Caco-2 (cell line): ENCODE results near the gene CCR5. TPM values are rescaled to one million over a fixed set of nuclear protein-coding genes. Genes with fewer than 3 reads are reported as not detected.

Experiments used
- Bru-seq: library from RNA; stranded (reverse); fragments of 400-500 nt; gene quantifications from one replicate; lab custom pipeline; 2021; lab: Mats Ljungman, UMichigan
- BruChase-seq, 2 experiments: library from RNA; stranded (reverse); fragments of 400-500 nt; gene quantifications; one replicate each; lab custom pipeline; 2021; lab: Mats Ljungman, UMichigan
- BruUV-seq: library from RNA; stranded (reverse); fragments of 400-500 nt; replicated peaks from 2 replicates; lab custom pipeline; 2021; lab: Mats Ljungman, UMichigan
- CTCF ChIA-PET: fragments of 300-600 bp; sonication (Branson Sonifier 250); formaldehyde crosslinking; loops from one replicate; lab custom pipeline; 2022; ENCODE audit warnings: antibody characterized with exemption; lab: Charles Lee
- POLR2A ChIA-PET: fragments of 300-600 bp; sonication (Branson Sonifier 250); formaldehyde crosslinking; loops from one replicate; lab custom pipeline; 2022; ENCODE audit warnings: antibody characterized with exemption; lab: Charles Lee
- DNase-seq, 2 experiments: peaks; one replicate each; pipeline versions ENCODE4 v3.0.0 to v3.0.0-alpha.2; 2020 to 2022
- H3K27me3 ChIP-seq: replicated peaks from 2 replicates; pipeline ENCODE4 v1.6.0; 2011; ENCODE audit warnings: low read length; ENCODE audit not compliant: control insufficient read depth, insufficient read depth
- H3K36me3 ChIP-seq: 2 replicates; pipeline ENCODE4 v1.5.1; 2011; ENCODE audit warnings: low read length; ENCODE audit not compliant: control insufficient read depth, insufficient read depth
- H3K4me1 ChIP-seq: fragments of 250-450 bp; sonication (Bioruptor Pico); 2 replicates; pipeline ENCODE4 v1.5.1; 2020; ENCODE audit warnings: mild to moderate bottlenecking
- H3K4me3 ChIP-seq: 2 replicates; pipeline ENCODE4 v1.5.1; 2011; ENCODE audit warnings: low read depth, mild to moderate bottlenecking, control low read depth, low read length
- H3K9me3 ChIP-seq: fragments of 250-450 bp; sonication (Bioruptor Pico); 2 replicates; pipeline ENCODE4 v1.5.1; 2020; ENCODE audit warnings: mild to moderate bottlenecking, moderate library complexity
- H3K27ac Mint-ChIP-seq: one replicate; pipeline ENCODE4 v1.8.0; 2022; ENCODE audit warnings: mixed read lengths; ENCODE audit not compliant: unreplicated experiment
- H3K27me3 Mint-ChIP-seq: one replicate; pipeline ENCODE4 v1.8.0; 2022; ENCODE audit warnings: mixed read lengths; ENCODE audit not compliant: insufficient read depth, unreplicated experiment
- H3K36me3 Mint-ChIP-seq: one replicate; pipeline ENCODE4 v1.8.0; 2022; ENCODE audit warnings: mild to moderate bottlenecking, mixed read lengths; ENCODE audit not compliant: insufficient read depth, unreplicated experiment
- H3K4me1 Mint-ChIP-seq: one replicate; pipeline ENCODE4 v1.8.0; 2022; ENCODE audit warnings: low read depth, mixed read lengths; ENCODE audit not compliant: unreplicated experiment
- H3K4me3 Mint-ChIP-seq: one replicate; pipeline ENCODE4 v1.8.0; 2022; ENCODE audit warnings: mild to moderate bottlenecking, moderate library complexity, mixed read lengths; ENCODE audit not compliant: unreplicated experiment
- H3K9me3 Mint-ChIP-seq: one replicate; pipeline ENCODE4 v1.8.0; 2022; ENCODE audit warnings: mixed read lengths; ENCODE audit not compliant: unreplicated experiment
- intact Hi-C: fragments of 100-400 bp; cut with micrococcal nuclease; formaldehyde crosslinking; loops from one replicate; pipeline ENCODE4 v1.10.0; 2022; ENCODE audit not compliant: unreplicated experiment
- long read RNA-seq: library from polyadenylated mRNA; stranded (forward); transcript quantifications from one replicate; pipeline ENCODE4 v2.0.0, GENCODE V29; 2022
- total RNA-seq: library from RNA; stranded (reverse); gene quantifications from 2 replicates; pipeline ENCODE4 v1.2.3, GENCODE V29; 2022
- TF ChIP-seq, protein P1 (sequence below), 2 experiments: fragments of 200-600 bp in 1 of 2; IDR thresholded peaks; 1 replicate in 1 of 2; 2 replicates in 1 of 2; pipeline versions ENCODE4 v1.5.1 to v1.8.0; 2011 to 2022; ENCODE audit warnings: antibody characterized with exemption in 1 of 2, control low read depth in 1 of 2, inconsistent platforms in 1 of 2, low read depth in 1 of 2, low read length in 1 of 2, mild to moderate bottlenecking in 1 of 2, moderate library complexity in 1 of 2; ENCODE audit not compliant: insufficient read depth in 1 of 2, severe bottlenecking in 1 of 2, unreplicated experiment in 1 of 2

Gene CCR5
- total RNA-seq (not detected in 2 replicates), Bru-seq, nascent RNA (not detected), BruChase-seq, experiment 1, labeled RNA remaining after a 2-hour chase (not detected), BruChase-seq, experiment 2, labeled RNA remaining after a 6-hour chase (not detected)
- long read RNA-seq = 0 reads

DNA sequence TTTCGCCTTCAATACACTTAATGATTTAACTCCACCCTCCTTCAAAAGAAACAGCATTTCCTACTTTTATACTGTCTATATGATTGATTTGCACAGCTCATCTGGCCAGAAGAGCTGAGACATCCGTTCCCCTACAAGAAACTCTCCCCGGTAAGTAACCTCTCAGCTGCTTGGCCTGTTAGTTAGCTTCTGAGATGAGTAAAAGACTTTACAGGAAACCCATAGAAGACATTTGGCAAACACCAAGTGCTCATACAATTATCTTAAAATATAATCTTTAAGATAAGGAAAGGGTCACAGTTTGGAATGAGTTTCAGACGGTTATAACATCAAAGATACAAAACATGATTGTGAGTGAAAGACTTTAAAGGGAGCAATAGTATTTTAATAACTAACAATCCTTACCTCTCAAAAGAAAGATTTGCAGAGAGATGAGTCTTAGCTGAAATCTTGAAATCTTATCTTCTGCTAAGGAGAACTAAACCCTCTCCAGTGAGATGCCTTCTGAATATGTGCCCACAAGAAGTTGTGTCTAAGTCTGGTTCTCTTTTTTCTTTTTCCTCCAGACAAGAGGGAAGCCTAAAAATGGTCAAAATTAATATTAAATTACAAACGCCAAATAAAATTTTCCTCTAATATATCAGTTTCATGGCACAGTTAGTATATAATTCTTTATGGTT is at the start of gene CCR5:
CCR5 (plus strand) TSS at position 108 of the 680 bp plus-strand sequence. CDS start 1,957 bp downstream, outside the sequence.
- DNase-seq = no peak
- no peak within 1 kb of the TSS for H3K27ac Mint-ChIP-seq
- POLR2A ChIA-PET = no interaction called here
- peaks cover 14% of the 10 kb centered on the region; the same call in 1 of the 2 replicates for H3K4me1 ChIP-seq
- BruUV-seq = no TSS peak
- intact Hi-C loops = loop anchor here (2.0 kb wide), 1 partner anchor 162 kb away; the partner anchor contains the start of gene CCR1
- H3K4me1 Mint-ChIP-seq = peaks cover 14% of the 10 kb centered on the region
- CTCF ChIA-PET = interaction anchor here (0.8 to 3.0 kb wide), 4 partner anchors 40 to 432 kb away, joined by 3 to 11 read pairs (median 6); partner anchors contain the start of gene CCR1
- H3K4me3 ChIP-seq = no peak within 1 kb of the TSS
- no peaks in the 10 kb centered on the region for H3K36me3 Mint-ChIP-seq
- H3K4me3 Mint-ChIP-seq = no peak within 1 kb of the TSS
- H3K9me3 Mint-ChIP-seq = no peaks in the 10 kb centered on the region
- no peaks in the 10 kb centered on the region for H3K27me3 ChIP-seq
- no peaks in the 10 kb centered on the region for H3K36me3 ChIP-seq
- TF ChIP-seq, protein P1, sequence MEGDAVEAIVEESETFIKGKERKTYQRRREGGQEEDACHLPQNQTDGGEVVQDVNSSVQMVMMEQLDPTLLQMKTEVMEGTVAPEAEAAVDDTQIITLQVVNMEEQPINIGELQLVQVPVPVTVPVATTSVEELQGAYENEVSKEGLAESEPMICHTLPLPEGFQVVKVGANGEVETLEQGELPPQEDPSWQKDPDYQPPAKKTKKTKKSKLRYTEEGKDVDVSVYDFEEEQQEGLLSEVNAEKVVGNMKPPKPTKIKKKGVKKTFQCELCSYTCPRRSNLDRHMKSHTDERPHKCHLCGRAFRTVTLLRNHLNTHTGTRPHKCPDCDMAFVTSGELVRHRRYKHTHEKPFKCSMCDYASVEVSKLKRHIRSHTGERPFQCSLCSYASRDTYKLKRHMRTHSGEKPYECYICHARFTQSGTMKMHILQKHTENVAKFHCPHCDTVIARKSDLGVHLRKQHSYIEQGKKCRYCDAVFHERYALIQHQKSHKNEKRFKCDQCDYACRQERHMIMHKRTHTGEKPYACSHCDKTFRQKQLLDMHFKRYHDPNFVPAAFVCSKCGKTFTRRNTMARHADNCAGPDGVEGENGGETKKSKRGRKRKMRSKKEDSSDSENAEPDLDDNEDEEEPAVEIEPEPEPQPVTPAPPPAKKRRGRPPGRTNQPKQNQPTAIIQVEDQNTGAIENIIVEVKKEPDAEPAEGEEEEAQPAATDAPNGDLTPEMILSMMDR (IDR thresholded peaks at IDR 0.05; ENCODE audit: insufficient read depth in 1 of 2, low read depth in 1 of 2, low read length in 1 of 2, severe bottlenecking in 1 of 2, unreplicated experiment in 1 of 2) = no peak
- no peaks in the 10 kb centered on the region for H3K9me3 ChIP-seq
- peaks cover 6% of the 10 kb centered on the region for H3K27me3 Mint-ChIP-seq

DNA sequence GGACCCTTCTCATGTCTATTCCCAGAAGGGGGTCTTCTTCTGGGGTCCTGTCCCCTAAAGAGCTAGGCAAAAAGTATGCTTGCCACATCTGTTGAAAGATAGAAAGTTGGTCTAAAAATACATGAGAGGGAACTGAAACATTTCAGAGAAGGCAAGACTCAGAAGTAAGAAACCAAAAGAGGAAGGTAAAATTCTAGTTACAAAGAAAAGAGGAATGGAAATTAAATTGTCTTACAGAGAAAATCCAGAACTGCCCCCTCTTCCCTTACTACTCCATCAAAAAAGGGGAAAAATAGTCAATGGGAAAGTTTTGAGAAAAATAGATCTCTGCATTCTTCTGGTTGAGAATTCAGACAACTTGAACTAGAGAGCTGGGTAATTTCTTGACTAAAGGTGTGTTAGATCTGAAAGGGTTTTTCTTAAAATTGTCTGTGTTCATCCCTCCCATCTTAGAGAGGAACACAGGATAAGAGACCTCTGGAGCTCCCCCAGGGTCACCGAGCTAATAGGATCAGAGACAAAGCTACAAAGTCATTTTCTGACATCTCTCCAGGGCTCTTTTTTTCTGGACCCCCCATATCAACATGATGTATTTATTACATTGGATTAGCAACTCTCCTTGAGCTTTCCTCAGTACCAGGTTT is 49.2 kb upstream of the CCR5 start:
- intact Hi-C loops = no loop called here
- Histone ChIP-seq H3K27me3 (no peaks in the 10 kb centered on the region), H3K4me1 (no peaks in the 10 kb centered on the region), H3K4me3 (no peak overlapping the region), H3K9me3 (0 out of 2 replicates have a peak, but pooled peaks cover 4% of the 10 kb centered on the region), H3K36me3 (no peaks in the 10 kb centered on the region)
- ChIA-PET POLR2A (no interaction called here), CTCF (no interaction called here)
- H3K4me3 Mint-ChIP-seq = no peak overlapping the region
- no TSS peak for BruUV-seq
- no peaks in the 10 kb centered on the region for H3K4me1 Mint-ChIP-seq
- peaks cover 29% of the 10 kb centered on the region for H3K9me3 Mint-ChIP-seq
- H3K27me3 Mint-ChIP-seq = peaks cover 3% of the 10 kb centered on the region
- no peak for DNase-seq
- no peaks in the 10 kb centered on the region for H3K36me3 Mint-ChIP-seq
- TF ChIP-seq, protein P1 (IDR thresholded peaks at IDR 0.05; ENCODE audit: insufficient read depth in 1 of 2, low read depth in 1 of 2, low read length in 1 of 2, severe bottlenecking in 1 of 2, unreplicated experiment in 1 of 2) = no peak
- H3K27ac Mint-ChIP-seq = no peak overlapping the region

DNA sequence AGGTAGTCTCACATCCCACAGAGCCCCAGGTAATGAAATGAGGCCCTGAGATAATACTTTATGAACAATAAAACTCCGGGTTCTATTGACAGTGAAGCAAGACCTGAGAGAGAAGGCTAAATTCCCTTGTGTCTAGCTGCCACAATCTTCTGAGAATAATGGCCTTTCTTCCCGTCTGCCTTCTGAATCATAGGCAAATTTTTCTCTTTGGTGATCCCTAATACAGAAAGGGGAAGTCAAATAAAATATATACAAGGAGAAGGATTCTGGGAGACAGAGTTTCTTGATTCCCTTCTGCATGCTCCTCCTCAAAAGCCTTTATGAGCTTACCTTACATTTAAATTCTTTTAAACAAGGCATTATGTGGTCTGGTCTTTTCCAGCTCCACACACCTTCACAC is 46.7 kb upstream of the CCR5 start:
- intact Hi-C loops = no loop called here

More for the DNA sequence above, 46.7 kb upstream of the CCR5 start:
- Histone ChIP-seq H3K9me3 (0 out of 2 replicates have a peak, but pooled peaks cover 4% of the 10 kb centered on the region), H3K4me3 (no peak overlapping the region), H3K4me1 (no peaks in the 10 kb centered on the region), H3K36me3 (no peaks in the 10 kb centered on the region), H3K27me3 (no peaks in the 10 kb centered on the region)
- TF ChIP-seq, protein P1 (IDR thresholded peaks at IDR 0.05; ENCODE audit: insufficient read depth in 1 of 2, low read depth in 1 of 2, low read length in 1 of 2, severe bottlenecking in 1 of 2, unreplicated experiment in 1 of 2) = no peak
- DNase-seq = no peak
- no peak overlapping the region for H3K4me3 Mint-ChIP-seq
- BruUV-seq = no TSS peak
- H3K36me3 Mint-ChIP-seq = no peaks in the 10 kb centered on the region
- POLR2A ChIA-PET = no interaction called here
- no peak overlapping the region for H3K27ac Mint-ChIP-seq
- no peaks in the 10 kb centered on the region for H3K4me1 Mint-ChIP-seq
- H3K9me3 Mint-ChIP-seq = peaks cover 10% of the 10 kb centered on the region
- CTCF ChIA-PET = interaction anchor here (0.6 kb wide), 1 partner anchor 500 kb away, joined by 3 read pairs; no protein-coding TSS in a partner anchor
- H3K27me3 Mint-ChIP-seq = peaks cover 3% of the 10 kb centered on the region
